Activated T-cell treated with anti-CD3 and anti-CD28 coated beads for 48 hours (primary cell): ENCODE measurements around the gene UHRF1.

Source experiments
- DNase-seq: peaks from one replicate; pipeline ENCODE4 v3.0.0-alpha.2; 2020; ENCODE audit warnings: low read depth

UHRF1 gene

DNA sequence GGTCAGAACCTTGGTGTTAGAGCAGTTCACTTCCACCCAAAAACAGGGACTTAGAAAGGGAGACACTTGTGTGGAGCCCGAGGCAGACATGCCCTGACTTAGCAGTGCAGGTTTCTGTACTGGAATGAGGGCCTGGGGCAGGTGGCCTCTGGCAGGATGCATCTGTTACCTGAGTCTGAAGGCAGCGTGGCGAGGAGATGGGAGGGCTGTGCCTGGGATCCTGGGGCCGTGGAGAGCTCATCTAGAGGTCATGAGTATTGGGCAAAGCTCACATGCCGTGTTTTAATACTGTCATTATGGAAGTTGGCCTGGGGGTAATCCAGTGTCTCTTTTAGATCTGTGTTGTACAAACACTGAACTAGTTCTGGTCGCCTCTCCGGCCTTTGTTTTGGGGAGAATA is 81.0 kb downstream of the UHRF1 start:
- DNase-seq: no peak

DNA sequence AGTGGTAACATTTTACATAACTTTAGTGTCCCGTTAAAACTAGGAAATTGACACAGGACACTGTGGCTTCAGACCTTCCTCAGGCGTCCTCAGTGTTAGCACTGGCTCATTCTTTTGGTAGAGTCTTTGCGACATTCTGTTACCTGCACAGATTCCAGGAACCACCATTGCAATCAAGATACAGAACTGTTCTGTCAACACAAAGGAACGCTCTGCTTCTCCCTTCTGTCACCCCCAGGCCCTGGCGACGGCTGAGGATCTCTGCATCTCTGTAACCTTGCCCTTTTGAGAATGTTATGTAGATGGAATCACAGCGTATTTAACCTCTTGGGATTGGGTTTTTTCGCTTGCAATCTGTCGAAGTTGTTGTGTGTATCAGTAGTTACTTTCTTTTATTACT is 82.2 kb downstream of the UHRF1 start:
- DNase-seq: no peak

DNA sequence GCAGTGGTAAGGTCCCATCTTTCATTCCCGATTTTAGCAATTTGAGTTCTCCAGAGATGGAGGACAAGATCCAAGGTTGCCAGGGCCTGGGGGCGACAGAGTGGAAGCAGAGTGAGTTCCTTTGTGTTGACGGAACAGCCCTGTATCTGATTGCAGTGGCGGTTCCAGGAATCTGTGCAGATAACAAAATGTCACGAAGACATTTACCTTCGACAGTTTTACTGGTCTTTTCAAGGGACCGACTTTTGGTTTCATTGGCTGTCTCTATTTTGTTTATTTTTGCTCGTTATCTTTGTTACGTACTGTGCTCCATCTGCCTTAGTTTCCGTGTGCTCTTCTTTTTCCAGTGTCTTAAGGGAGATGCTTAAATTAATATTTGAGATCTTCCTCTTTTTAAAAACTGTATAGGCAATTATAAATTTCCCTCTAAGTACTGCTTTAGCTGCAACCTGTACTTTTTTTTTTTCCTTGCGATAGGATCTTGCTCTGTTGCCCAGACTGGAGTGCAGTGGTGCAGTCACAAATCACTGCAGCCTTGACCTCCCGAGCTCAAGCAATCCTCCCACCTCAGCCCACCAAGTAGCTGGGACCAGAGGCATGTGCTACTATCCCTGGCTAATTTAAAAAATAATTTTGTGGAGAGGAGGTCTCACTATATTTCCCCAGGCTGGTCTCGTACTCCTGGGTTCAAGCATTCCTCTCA is 82.8 kb downstream of the UHRF1 start:
- DNase-seq: no peak

DNA sequence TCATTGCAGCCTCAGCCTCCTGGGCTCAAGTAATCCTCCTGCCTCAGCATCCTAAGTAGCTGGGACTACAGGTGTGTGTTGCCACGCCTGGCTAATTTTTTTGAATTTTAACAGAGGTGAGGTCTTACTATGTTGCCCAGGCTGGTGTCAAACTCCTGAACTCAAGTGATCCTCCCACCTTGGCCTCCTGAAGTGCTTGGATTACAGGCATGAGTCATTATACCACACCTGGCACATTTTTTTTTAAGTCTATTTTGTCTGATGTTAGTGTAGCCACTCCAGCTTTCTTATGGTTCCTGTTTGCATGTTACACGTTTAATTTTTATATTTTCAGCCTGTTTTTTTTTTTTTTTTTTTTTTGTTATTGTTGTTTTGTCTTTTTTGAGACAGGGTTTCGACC is 84.4 kb downstream of the UHRF1 start:
- DNase-seq: no peak

DNA sequence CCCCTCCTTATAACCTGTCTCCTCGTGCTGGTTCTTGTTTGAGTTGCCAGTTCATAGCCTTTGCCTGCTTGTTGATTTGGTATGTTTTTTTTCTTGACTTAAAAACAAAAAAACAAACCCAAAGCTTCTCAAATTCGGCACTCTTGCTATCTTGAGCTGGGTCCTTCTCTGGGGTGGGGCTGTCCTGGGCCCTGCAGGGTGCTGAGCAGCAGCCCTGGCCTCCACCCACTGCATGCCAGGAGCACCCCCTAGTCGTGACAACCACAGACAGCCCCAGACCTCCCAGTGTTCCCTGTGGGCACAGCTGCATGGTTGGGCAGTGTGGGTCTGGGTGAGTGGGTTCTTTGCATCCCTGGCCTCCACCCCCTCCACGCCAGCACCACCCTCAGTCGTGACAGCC is 87.4 kb downstream of the UHRF1 start:
- no peak for DNase-seq

DNA sequence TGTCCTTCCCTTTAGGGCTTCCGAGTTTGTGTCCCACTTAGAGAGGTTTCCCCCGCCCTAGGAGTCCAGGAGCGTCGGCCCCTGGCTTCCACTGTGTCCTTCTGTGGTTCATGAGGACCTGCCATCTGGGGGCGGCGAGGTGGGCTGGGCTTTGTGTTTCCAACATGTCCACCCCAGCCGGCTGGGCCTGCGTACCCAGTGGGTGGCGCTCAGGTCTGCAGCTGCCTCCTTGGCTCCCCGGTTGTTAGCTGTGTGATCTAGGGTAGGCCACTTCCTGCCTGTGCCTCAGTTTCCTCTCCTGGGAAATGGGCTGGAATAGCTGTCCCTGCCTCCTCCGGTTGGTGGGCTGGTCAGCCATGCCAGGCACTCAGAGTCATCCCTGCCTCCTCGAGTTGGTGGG is 88.0 kb downstream of the UHRF1 start:
- no peak for DNase-seq

DNA sequence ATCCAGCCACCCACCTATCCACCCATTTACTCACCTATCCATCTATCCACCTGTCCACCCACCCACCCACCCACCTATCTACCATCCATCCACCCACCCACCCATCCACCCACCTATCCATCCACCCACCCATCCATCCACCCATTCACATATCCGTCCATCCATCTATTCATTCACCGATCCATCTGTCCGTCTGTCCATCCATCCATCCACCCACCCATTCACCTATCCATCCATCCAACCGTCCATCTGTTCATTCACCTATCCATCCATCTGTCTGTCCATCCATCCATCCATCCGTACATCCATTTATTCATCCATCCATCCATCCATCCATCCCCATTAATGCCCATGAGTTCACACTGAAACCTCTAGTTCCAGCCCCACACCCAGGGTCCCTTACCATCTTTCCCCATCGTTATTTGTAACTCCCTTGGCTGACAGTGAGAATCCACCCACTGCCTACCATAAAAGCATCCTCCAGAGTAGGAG is 90.9 kb downstream of the UHRF1 start:
- no peak for DNase-seq

DNA sequence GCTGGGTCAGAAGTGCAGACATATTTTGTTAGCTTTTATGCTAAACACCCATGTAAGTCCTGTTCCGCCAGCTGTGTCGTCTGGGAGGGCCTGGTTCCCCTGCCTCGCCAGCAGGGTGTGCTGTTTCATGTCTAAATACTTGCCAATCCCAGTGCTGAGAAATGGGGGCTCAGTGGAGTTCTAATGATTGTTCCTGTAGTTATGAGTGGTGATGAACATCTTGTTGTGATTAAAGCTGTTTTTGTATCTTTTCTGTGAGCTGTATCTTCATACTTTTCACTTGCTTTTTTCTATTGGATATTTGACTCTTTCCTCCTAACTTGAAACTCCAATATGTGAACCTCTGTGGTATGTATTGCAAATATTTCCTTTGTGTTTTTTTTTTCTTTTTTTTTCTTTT is 92.3 kb downstream of the UHRF1 start:
- DNase-seq: peak; percentile 33

DNA sequence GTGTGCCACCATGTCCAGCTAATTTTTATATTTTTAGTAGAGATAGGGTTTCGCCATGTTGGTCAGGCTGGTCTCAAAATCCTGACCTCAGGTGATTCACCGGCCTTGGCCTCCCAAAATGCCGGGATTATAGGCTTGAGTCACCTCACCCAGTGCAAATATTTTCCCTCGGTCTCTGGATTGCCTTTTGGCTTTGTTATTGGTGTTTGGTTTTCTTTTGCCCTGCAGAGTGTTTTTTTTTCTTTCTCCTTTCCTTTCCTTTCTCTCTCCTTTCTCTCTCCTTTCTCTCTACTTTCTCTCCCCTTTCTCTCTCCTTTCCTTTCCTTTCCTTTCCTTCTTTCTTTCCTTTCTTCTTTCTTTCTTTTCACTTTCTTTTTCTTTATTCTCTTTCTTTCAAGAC is 92.8 kb downstream of the UHRF1 start:
- DNase-seq: no peak

DNA sequence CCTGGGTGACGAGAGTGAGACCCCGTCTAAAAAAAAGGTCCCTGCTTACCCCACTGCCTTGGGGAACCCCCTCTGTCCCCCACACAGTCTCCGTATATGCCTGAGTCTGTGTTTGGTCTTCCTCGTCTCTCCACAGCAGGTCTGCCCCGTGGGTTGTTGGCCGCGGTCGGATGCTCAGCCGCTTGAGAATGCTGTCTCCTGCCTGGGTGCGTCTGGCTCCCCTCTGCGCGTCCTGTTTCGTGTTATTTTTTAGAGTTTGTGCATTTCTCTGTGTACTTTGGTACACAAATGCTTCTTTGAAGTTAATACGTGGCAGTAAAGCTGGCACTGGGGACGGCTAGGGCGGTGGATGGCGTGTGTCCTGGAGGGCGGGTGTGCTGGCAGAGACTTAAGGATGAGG is 94.5 kb downstream of the UHRF1 start:
- no peak for DNase-seq

DNA sequence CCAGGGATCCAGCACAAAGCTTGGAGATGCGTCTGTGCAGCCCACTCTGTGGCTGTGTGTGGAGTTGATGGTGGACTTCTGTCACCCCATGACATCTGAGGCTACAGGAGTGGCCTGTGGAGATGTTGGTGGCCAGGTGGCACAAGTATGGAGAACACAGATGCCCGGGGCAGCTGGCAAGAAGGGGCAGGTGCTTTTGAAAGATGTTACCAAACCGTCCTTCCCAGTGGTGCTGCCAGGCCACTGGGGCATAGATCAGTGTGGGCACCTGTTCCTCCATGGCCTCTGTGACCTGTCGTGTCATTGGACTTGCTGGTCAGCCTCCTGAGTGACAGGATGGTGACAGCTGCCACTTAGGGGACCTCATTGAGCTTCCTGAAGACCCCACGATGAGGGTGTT is 95.8 kb downstream of the UHRF1 start:
- DNase-seq: no peak

DNA sequence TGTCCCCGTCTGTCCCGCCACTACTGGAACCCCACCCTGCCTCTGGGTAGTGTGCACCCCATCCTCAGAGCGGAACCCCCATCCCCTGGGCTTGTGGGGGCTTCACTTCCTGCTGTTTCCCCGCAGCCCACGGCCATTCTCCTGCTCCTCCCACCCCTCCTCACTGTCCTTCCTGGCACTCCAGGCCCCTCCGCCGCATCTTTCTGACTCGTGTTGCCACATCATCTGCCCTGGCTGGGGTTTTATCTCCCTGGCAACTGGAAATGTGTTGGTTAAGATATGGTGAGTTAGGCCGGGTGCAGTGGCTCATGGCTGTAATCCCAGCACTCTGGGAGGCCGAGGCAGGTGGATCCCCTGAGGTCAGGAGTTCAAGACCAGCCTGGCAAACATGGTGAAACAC is 96.9 kb downstream of the UHRF1 start:
- no peak for DNase-seq

DNA sequence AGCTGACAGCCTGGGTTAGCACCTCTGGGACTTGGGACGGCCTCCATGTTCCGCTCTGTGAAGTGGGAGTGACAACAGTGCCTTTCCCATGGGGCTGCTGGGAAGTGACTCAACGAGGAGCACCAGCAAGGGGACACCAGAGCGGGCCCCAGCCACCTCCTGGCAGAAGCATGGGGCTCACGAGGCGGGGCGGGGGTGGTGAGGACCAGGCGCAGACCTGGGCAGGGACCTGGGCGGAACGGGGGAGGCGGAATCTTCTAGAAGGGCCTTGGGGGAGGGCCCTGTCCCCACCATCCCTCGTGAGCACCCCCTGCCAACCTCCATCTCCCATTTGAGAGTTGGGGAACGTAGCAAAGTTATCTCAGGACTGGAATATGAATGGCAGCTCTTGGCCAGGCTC is 97.5 kb downstream of the UHRF1 start:
- no peak for DNase-seq
